ENCODE data around the gene SRGAP3.

DNA sequence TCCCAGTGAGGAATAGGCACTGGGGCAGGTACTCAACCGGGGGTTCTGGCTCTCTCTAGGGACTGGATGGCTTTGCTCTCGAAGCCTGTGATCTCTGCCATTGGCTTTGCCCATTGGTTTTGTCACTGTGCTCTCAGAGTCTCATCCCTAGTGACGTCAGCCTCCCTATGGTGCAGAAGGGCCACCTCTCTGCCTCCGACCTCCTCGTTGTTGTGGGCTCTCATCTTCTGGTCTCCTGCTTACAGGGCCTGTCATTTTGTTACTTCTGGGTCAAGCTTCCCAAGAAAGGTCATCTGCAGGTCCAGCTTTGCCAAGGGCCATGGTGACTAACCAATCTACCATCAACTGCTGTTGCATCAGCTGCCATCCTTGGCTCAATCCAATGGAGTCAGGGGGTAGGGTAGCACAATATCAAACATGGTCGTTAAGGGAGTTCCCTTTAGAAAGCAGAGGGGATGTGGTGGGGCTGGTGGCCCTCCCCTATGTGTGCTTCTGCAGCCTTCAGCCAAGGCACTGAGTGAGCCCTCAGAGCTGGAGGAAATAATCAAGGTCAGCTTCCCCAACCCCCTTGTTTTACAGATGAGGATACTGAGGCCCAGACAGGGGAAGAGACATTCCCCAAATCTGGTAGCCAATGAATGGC, 272.8 kb downstream of the SRGAP3 start:
- TF ChIP-seq, protein P1, sequence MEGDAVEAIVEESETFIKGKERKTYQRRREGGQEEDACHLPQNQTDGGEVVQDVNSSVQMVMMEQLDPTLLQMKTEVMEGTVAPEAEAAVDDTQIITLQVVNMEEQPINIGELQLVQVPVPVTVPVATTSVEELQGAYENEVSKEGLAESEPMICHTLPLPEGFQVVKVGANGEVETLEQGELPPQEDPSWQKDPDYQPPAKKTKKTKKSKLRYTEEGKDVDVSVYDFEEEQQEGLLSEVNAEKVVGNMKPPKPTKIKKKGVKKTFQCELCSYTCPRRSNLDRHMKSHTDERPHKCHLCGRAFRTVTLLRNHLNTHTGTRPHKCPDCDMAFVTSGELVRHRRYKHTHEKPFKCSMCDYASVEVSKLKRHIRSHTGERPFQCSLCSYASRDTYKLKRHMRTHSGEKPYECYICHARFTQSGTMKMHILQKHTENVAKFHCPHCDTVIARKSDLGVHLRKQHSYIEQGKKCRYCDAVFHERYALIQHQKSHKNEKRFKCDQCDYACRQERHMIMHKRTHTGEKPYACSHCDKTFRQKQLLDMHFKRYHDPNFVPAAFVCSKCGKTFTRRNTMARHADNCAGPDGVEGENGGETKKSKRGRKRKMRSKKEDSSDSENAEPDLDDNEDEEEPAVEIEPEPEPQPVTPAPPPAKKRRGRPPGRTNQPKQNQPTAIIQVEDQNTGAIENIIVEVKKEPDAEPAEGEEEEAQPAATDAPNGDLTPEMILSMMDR (tag by site-specific recombination; IDR thresholded peaks at IDR 0.05): no peak
- TF ChIP-seq ZNF560 (tag by site-specific recombination; IDR thresholded peaks at IDR 0.05; ENCODE audit: borderline replicate concordance) (no peak), ZNF350 (tag by site-specific recombination; IDR thresholded peaks at IDR 0.05) (no peak), ZFP37 (tag by site-specific recombination; IDR thresholded peaks at IDR 0.05) (no peak)
